Lower leg skin (tissue), 4 donors: Measurements from ENCODE around the gene RHOG. TPM values are rescaled to one million over a fixed set of nuclear protein-coding genes. Genes with fewer than 3 reads are reported as not detected.

Experiments
- DNase-seq, 2 donors: peaks; one replicate each; pipeline ENCODE4 v3.0.0-alpha.2; 2019; ENCODE audit warnings: low spot score in 2 of 2
- H3K4me3 ChIP-seq: fragments of 200-600 bp; sonication (generic); 2 replicates; pipeline ENCODE4 v1.5.1; 2017; ENCODE audit warnings: mild to moderate bottlenecking, low read depth; ENCODE audit not compliant: poor library complexity, severe bottlenecking
- CTCF ChIP-seq, 3 donors: fragments of 450-650 bp; IDR thresholded peaks; one replicate each; pipeline ENCODE4 v1.5.1; 2016; ENCODE audit warnings: antibody characterized with exemption in 3 of 3, mild to moderate bottlenecking in 3 of 3, moderate library complexity in 2 of 3
- POLR2A ChIP-seq, 2 donors: fragments of 450-650 bp; IDR thresholded peaks; one replicate each; pipeline ENCODE4 v1.6.1; 2016 to 2017; ENCODE audit warnings: antibody characterized with exemption in 2 of 2, mild to moderate bottlenecking in 1 of 2, moderate library complexity in 1 of 2
- WGBS, 2 donors: methylation state at CpG; one replicate each; pipeline ENCODE4 v1.1.5; 2018; 5-methylcytosine and 5-hydroxymethylcytosine counted together
- intact Hi-C: fragments of 100-400 bp; cut with DNase I; formaldehyde crosslinking; loops from one replicate; pipeline ENCODE4 v1.15.0; 2023; ENCODE audit warnings: low total_unique reads
- total RNA-seq, 4 donors: library from RNA; depleted of rRNA; stranded (reverse); fragments of >200 nt; gene quantifications; one replicate each; pipeline ENCODE4 v1.1.0, GENCODE V29; 2016

RHOG gene
- total RNA-seq, 4 donors from 2014 or later = 57.0 to 75.9 (median 64.0) TPM

DNA sequence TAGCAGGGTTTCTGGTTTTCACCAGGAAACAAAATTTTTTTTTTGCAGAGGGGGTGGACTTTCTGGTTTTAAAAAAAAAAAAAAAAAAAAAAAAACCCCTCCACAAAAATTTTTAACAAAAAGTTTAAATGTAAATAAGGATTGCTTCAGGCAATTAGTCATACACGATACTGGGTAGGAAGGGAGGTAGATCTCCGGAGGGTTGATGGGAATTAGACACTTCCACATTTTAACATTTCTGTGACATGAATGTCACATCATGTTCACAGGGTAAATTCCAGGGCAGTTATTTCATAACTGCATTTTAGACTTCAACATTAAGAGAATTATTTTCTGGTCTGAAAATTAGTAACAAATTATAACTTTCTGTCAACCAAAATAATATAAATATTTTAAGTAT lies 59.3 kb downstream of the RHOG start:
- TF ChIP-seq POLR2A (IDR thresholded peaks at IDR 0.05) (no peak), CTCF (IDR thresholded peaks at IDR 0.05) (no peak)
- 13 to 19% methylated on average over 2 of the region's 2 CpGs for WGBS, 2 donors
- no peak for DNase-seq
- no peak overlapping the region for H3K4me3 ChIP-seq
- intact Hi-C loops = no loop called here

Other genes with a start within 250 kb of the RHOG start
- gene ART5, start 199.0 kb downstream of the RHOG start, total RNA-seq = 1 to 10 TPM in 3 of 4 donors, under 1 TPM in 1; 0.25 to 3.2 (median 2.5) TPM
- not detected for gene ART1, start 195.8 kb downstream of the RHOG start, total RNA-seq
- gene CHRNA10, start 169.6 kb downstream of the RHOG start, total RNA-seq = 1 to 10 TPM in 1 of 4 donors, not detected in 3; 1.1 TPM
- 100 to 1,000 TPM in 2 of 4 donors, 10 to 100 TPM in 2; 65.4 to 220 (median 97.9) TPM for gene NUP98, start 43.4 kb downstream of the RHOG start, total RNA-seq
- gene PGAP2, start 32.4 kb downstream of the RHOG start, total RNA-seq = 10 to 100 TPM; 45.6 to 59.6 (median 51.9) TPM
- 10 to 100 TPM; 43.7 to 75.9 (median 64.9) TPM for gene STIM1, start 14.7 kb upstream of the RHOG start, total RNA-seq